Psoas muscle (tissue), 8 donors: ENCODE data around the gene CYS1. TPM values are rescaled to one million over a fixed set of nuclear protein-coding genes. Genes with fewer than 3 reads are reported as not detected.
A peak's percentile ranks its signal among the peaks of the same experiment; 100 is the strongest.

ENCODE experiments used
- ATAC-seq, 4 donors: fragments of 200-7000 bp; cut with Tn5 transposase; one replicate each; pipeline ENCODE4 v1.9.1; 2020; ENCODE audit warnings: moderate library complexity in 3 of 4, mild to moderate bottlenecking in 2 of 4
- DNase-seq, 2 donors: peaks; one replicate each; pipeline ENCODE4 v3.0.0-alpha.2; 2020
- H3K27ac ChIP-seq: fragments of 200-600 bp; one replicate; pipeline ENCODE4 v1.8.0; 2022
- H3K27me3 ChIP-seq, 3 donors: fragments of 200-600 bp in 1 of 3; one replicate each; pipeline versions ENCODE4 v1.6.1 to v1.8.0; 2013 to 2022; ENCODE audit warnings: low read length in 2 of 3, mild to moderate bottlenecking in 2 of 3, moderate library complexity in 1 of 3; ENCODE audit not compliant: insufficient read depth in 3 of 3
- H3K36me3 ChIP-seq, 2 donors: fragments of 200-600 bp in 1 of 2; one replicate each; pipeline versions ENCODE4 v1.6.1 to v1.8.0; 2013 to 2022; ENCODE audit warnings: low read depth in 1 of 2, mild to moderate bottlenecking in 1 of 2, moderate library complexity in 1 of 2; ENCODE audit not compliant: insufficient read depth in 1 of 2
- H3K4me1 ChIP-seq: fragments of 200-600 bp; one replicate; pipeline ENCODE4 v1.8.0; 2022
- H3K4me3 ChIP-seq: fragments of 200-600 bp; one replicate; pipeline ENCODE4 v1.8.0; 2022; ENCODE audit warnings: mild to moderate bottlenecking
- H3K9me3 ChIP-seq: fragments of 200-600 bp; one replicate; pipeline ENCODE4 v1.8.0; 2022
- CTCF ChIP-seq: fragments of 200-600 bp; IDR thresholded peaks from one replicate; pipeline ENCODE4 v1.8.0; 2022; ENCODE audit warnings: antibody characterized with exemption
- WGBS, 3 donors: extraction: QIAGEN DNeasy Blood & Tissue Kit; methylation state at CpG; one replicate each; pipeline versions ENCODE4 v1.1.6 to v1.1.7; 2013; 5-methylcytosine and 5-hydroxymethylcytosine counted together
- intact Hi-C, 2 donors: fragments of 100-400 bp; cut with DNase I; formaldehyde crosslinking; loops; one replicate each; pipeline versions ENCODE4 v1.11.0 to v1.14.2; 2022
- polyA plus RNA-seq, 3 donors: library from polyadenylated mRNA; stranded (reverse); fragments of 200-250 nt; gene quantifications; one replicate each; pipeline ENCODE4 v1.2.3, GENCODE V29; 2013
- total RNA-seq, 4 donors: library from RNA; stranded (reverse); fragmentation: NEBNext Ultra II Directional in 2 of 4; extraction: Animal tissue kit (Norgen Biotek cat#: 25700) in 2 of 4; gene quantifications; one replicate each; pipeline versions ENCODE4 v1.2.1 to v1.2.4, GENCODE V29; 2021 to 2023
- donor health status: healthy with polysubstance abuse.
- donor health status: DM: no; HTN: no; CAD: no; lungs with moderate emphysema.
- donor health status: Bipolar disorder and iron deficiency.
- donor health status: healthy.
- donor health status: DM: yes; HTN: yes; CAD: no.
- donor health status: DM: no; HTN: no; CAD: no.
- donor health status: DM: no; HTN: no; CAD: no.
- donor health status: DM: yes; HTN: yes; CAD: no.

CYS1 gene
- total and polyA plus RNA-seq, 7 donors = 0.06 to 0.58 (median 0.13) TPM

GRCh38 chr2:10030311-10030736, 49.9 kb downstream of the CYS1 start:
- TF ChIP-seq CTCF = no peak
- ATAC-seq = no peak
- Histone ChIP-seq H3K27me3 (no peaks in the 10 kb centered on the region), H3K4me1 (peaks cover 3% of the 10 kb centered on the region), H3K4me3 (no peak overlapping the region), H3K9me3 (no peaks in the 10 kb centered on the region), H3K36me3 (no peaks in the 10 kb centered on the region), H3K27ac (no peak overlapping the region)
- 44 to 59% (median 53%) methylated on average over 9 of the region's 9 CpGs for WGBS, 3 donors
- DNase-seq = peak in 1 of 2 donors; percentile 51
- intact Hi-C loops = no loop called here

GRCh38 chr2:10029875-10030223, 50.4 kb downstream of the CYS1 start:
- H3K4me3 ChIP-seq = no peak overlapping the region
- no peaks in the 10 kb centered on the region for H3K4me1 ChIP-seq
- DNase-seq (no peak), ATAC-seq (no peak)
- H3K9me3 ChIP-seq = no peaks in the 10 kb centered on the region
- no peaks in the 10 kb centered on the region for H3K27me3 ChIP-seq
- H3K27ac ChIP-seq = peak overlapping the region; percentile 46
- H3K36me3 ChIP-seq = no peaks in the 10 kb centered on the region
- intact Hi-C loops = loop anchor here in 1 of 2 donors (5.0 kb wide), 1 partner anchor 43 kb away; no protein-coding TSS in a partner anchor
- WGBS, 3 donors = 70 to 81% (median 76%) methylated on average over 7 of the region's 7 CpGs
- no peak for TF ChIP-seq CTCF

DNA sequence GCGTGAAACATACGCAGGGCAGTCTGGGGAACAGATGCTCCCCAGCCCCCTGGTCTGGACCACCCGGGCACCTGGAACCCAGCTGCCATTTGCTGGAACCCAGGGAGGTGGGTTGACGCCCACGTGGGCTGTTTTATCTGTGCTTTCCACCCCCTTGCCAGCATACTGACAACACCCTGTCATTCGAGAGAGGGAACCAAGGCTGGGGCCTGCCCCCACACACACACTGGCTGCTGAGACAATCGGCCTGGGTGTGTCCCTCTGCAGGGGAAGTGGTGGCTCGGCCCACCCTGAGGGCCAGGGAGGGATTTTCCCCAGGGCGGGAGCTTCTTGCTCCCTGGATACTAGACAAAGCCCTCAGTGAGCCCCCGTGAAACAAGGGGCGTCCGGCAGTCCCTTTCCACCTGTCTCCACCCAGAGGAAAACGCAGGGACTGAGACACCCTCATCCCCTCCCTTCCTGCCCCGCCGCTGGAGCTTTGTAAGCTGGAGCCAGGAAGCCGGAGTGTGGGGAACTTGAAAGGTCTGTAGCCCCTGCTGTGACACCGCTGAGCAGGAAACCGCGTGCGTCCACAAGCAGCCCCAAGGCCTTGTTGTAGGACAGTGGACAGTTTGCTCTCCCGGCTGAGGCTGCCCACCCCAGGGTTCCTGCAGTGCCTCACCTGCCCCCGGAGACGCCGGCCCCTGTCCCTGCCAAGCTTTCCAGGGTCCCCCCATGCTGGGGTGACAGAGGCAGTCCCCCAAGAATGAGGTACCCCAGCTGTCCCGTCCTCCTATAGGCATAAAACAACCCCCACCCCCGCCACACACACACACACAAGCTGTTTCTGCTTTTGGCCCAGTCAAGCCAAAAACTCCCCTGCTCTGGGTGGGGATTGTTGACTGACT, 51.0 kb downstream of the CYS1 start:
- Histone ChIP-seq H3K4me3 (no peak overlapping the region), H3K36me3 (no peaks in the 10 kb centered on the region), H3K9me3 (no peaks in the 10 kb centered on the region), H3K27ac (peak overlapping the region; percentile 46), H3K27me3 (no peaks in the 10 kb centered on the region), H3K4me1 (no peaks in the 10 kb centered on the region)
- TF ChIP-seq CTCF = no peak
- DNase-seq (peak; percentile 55 to 75), ATAC-seq (peak in 3 of 4 donors; percentile 56 to 70 (median 61))
- WGBS, 3 donors = 63 to 73% (median 68%) methylated on average over 19 to 26 of the region's 26 CpGs
- intact Hi-C loops = loop anchor here in 1 of 2 donors (5.0 kb wide), 1 partner anchor 42 kb away; no protein-coding TSS in a partner anchor

- H3K27me3 ChIP-seq = no peaks in the 10 kb centered on the region
- no peak overlapping the region for H3K4me3 ChIP-seq
- WGBS, 3 donors = 82 to 91% (median 85%) methylated on average over 16 of the region's 16 CpGs
- H3K9me3 ChIP-seq = no peaks in the 10 kb centered on the region
- H3K36me3 ChIP-seq = no peaks in the 10 kb centered on the region
- no peak for TF ChIP-seq CTCF
- ATAC-seq = peak in 1 of 4 donors; percentile 12
- H3K4me1 ChIP-seq = no peaks in the 10 kb centered on the region
- no peak for DNase-seq
- intact Hi-C loops = loop anchor here in 1 of 2 donors (5.0 kb wide), 1 partner anchor 41 kb away; no protein-coding TSS in a partner anchor
- peak overlapping the region; percentile 46 for H3K27ac ChIP-seq
Measured at GRCh38 chr2:10028407-10028987, 51.7 kb downstream of the CYS1 start.
